GM19240 (cell line): ENCODE measurements around the gene SPRR1A.

Experiments used
- DNase-seq: peaks from one replicate; pipeline ENCODE4 v3.0.0; 2011; ENCODE audit warnings: low spot score; ENCODE audit not compliant: insufficient read length

SPRR1A gene

GRCh38 chr1:153028766-153029165 lies 44.9 kb downstream of the SPRR1A start:
- no peak for DNase-seq

DNA sequence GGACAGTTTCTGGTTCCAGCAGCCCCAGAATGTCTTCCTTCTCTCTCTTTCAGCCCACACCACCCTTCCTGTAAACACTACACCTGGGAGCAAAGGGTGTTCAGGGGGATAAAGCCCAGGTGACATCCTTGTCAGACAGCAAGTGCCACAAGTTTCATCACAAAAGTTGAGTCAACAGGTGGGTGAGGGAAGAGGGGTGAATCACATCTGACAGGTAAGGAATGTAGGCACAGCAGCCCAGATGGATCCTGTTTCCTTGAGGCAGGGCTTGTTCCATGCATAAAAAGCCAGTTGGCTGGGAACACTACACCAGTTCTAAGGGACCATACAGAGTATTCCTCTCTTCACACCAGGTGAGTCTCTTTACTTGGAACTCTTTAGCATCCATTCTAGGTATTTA lies 47.0 kb downstream of the SPRR1A start, which contains the start of gene SPRR1B:
Gene SPRR1B, plus strand, starts transcription at position 309 of the 400 bp plus-strand sequence. CDS start 1,143 bp downstream, outside the sequence.
- DNase-seq = no peak

GRCh38 chr1:153032073-153032472 lies 48.2 kb downstream of the SPRR1A start:
- no peak for DNase-seq

- no peak for DNase-seq
Measured at GRCh38 chr1:153032677-153033308, 48.9 kb downstream of the SPRR1A start.

DNA sequence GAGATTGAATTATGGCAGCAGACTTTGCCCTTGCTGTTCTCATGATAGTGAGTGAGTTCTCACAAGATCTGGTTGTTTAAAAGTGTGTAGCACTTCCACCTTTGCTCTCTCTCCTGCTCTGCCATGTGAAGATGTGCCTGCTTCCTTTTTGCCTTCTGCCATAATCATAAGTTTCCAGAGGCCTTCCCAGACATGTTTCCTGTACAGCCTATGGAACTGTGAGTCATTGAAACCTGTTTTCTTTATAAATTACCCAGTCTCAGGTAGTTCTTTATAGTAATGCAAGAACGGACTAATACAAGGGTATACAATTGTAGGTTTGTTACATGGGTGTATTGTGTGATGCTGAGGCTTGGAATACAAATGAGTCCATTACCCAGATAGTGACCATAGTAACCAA lies 51.3 kb downstream of the SPRR1A start:
- DNase-seq = no peak
